Endothelial cell (in vitro differentiated cells): ENCODE results near the gene WASF2. TPM values are rescaled to one million over a fixed set of nuclear protein-coding genes. Genes with fewer than 3 reads are reported as not detected.
A peak's percentile ranks its signal among the peaks of the same experiment; 100 is the strongest.

Experiments
- DNase-seq: peaks from one replicate; pipeline ENCODE4 v3.0.0; 2021; ENCODE audit warnings: low spot score
- H3K27ac Mint-ChIP-seq: one replicate; pipeline ENCODE4 v1.8.0; 2021; ENCODE audit warnings: mixed read lengths, inconsistent platforms; ENCODE audit not compliant: unreplicated experiment
- H3K27me3 Mint-ChIP-seq: one replicate; pipeline ENCODE4 v1.8.0; 2021; ENCODE audit warnings: mild to moderate bottlenecking, moderate library complexity, mixed read lengths, inconsistent platforms; ENCODE audit not compliant: unreplicated experiment
- H3K36me3 Mint-ChIP-seq: one replicate; pipeline ENCODE4 v1.8.0; 2021; ENCODE audit warnings: mild to moderate bottlenecking, low read depth, mixed read lengths, inconsistent platforms; ENCODE audit not compliant: unreplicated experiment
- H3K4me1 Mint-ChIP-seq: one replicate; pipeline ENCODE4 v1.8.0; 2021; ENCODE audit warnings: mild to moderate bottlenecking, mixed read lengths, inconsistent platforms; ENCODE audit not compliant: unreplicated experiment
- H3K4me3 Mint-ChIP-seq: one replicate; pipeline ENCODE4 v1.8.0; 2021; ENCODE audit warnings: mild to moderate bottlenecking, mixed read lengths, inconsistent platforms; ENCODE audit not compliant: unreplicated experiment
- H3K9me3 Mint-ChIP-seq: one replicate; pipeline ENCODE4 v1.8.0; 2021; ENCODE audit warnings: mixed read lengths, inconsistent platforms; ENCODE audit not compliant: unreplicated experiment
- total RNA-seq: library from RNA; stranded (reverse); fragmentation: NEBNext Ultra II Directional; extraction: Animal tissue kit (Norgen Biotek cat#: 25700); gene quantifications from one replicate; pipeline ENCODE4 v1.2.1, GENCODE V29; 2021; ENCODE audit not compliant: unreplicated experiment
- TF ChIP-seq, protein P1 (sequence below): fragments of 200-600 bp; sonication (generic); IDR thresholded peaks from one replicate; pipeline ENCODE4 v1.5.0; 2021; ENCODE audit warnings: antibody characterized with exemption; ENCODE audit not compliant: unreplicated experiment

Gene WASF2
- total RNA-seq, 1 donor from 2014 or later = 272 TPM

DNA sequence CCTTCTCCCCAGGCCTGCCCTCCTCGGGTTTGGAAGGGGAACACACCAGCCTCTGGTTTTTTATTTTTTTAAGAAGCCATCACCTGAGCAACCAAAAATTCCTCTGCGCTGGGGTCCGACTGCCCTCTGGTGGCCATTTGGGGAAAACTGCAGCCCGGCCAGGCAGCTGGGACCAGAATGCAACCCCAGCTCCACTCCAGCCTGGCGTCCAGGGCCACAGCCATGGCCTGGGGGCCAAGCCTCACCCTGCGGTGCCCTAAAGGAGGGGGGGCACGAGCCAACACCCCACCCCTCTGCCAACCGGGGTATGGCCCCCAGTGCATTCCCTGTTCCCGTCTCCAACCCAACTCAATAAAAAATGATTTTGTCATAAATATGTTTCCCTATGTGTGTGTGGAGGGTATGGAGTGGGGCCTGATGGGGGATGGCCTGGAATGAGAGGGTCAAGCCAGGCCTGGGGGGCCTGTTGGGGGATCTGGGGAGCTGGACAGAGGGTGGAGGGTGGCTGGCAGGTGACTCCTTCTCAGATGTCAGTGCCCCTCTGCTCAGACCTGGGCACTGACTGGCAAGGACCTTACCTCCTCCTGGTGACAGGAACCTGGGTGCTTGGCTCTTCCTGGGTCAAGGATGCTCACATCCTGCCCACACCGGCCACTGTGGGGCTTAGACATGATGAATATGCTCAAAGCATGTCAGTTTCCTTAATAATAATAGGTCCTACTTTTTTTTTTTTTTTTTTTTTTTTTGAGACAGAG lies 94.3 kb downstream of the WASF2 start:
- DNase-seq = peak; percentile 81
- Mint-ChIP-seq H3K27me3 (peaks cover 32% of the 10 kb centered on the region), H3K27ac (no peak overlapping the region), H3K9me3 (no peaks in the 10 kb centered on the region), H3K4me1 (peaks cover 30% of the 10 kb centered on the region), H3K4me3 (no peak overlapping the region), H3K36me3 (peaks cover 7% of the 10 kb centered on the region)
- TF ChIP-seq, protein P1, sequence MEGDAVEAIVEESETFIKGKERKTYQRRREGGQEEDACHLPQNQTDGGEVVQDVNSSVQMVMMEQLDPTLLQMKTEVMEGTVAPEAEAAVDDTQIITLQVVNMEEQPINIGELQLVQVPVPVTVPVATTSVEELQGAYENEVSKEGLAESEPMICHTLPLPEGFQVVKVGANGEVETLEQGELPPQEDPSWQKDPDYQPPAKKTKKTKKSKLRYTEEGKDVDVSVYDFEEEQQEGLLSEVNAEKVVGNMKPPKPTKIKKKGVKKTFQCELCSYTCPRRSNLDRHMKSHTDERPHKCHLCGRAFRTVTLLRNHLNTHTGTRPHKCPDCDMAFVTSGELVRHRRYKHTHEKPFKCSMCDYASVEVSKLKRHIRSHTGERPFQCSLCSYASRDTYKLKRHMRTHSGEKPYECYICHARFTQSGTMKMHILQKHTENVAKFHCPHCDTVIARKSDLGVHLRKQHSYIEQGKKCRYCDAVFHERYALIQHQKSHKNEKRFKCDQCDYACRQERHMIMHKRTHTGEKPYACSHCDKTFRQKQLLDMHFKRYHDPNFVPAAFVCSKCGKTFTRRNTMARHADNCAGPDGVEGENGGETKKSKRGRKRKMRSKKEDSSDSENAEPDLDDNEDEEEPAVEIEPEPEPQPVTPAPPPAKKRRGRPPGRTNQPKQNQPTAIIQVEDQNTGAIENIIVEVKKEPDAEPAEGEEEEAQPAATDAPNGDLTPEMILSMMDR = peak; percentile 94

DNA sequence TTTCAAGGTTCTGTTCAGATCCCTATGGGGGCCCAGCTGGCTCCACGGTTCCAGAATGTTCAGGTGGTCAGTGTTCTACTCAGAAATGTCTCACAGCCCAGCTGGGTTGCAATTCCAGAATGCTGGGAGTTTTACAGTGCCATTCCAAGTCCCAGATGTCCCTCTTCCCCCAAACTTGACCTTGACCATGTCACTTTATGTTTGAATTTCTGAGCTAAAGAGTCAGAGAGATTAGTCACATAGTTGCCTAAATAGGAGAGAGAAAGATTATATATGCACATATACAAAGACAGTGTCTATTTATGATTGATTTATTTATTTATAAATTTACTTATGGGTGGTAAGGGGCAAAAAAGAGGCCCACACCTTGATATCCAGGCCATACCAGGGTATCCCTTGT lies 95.0 kb downstream of the WASF2 start:
- H3K27me3 Mint-ChIP-seq = peaks cover 28% of the 10 kb centered on the region
- H3K36me3 Mint-ChIP-seq = peaks cover 7% of the 10 kb centered on the region
- H3K9me3 Mint-ChIP-seq = no peaks in the 10 kb centered on the region
- H3K27ac Mint-ChIP-seq = no peak overlapping the region
- H3K4me3 Mint-ChIP-seq = no peak overlapping the region
- DNase-seq = no peak
- TF ChIP-seq, protein P1 = no peak
- peaks cover 30% of the 10 kb centered on the region for H3K4me1 Mint-ChIP-seq

DNA sequence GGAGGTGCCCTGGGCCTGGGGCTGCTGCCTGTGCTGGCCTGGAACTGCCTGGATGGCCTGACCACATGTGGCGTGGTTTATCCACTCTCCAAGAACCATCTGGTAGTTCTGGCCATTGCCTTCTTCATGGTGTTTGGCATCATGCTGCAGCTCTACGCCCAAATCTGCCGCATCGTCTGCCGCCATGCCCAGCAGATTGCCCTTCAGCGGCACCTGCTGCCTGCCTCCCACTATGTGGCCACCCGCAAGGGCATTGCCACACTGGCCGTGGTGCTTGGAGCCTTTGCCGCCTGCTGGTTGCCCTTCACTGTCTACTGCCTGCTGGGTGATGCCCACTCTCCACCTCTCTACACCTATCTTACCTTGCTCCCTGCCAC lies 95.7 kb downstream of the WASF2 start:
- H3K36me3 Mint-ChIP-seq = peaks cover 7% of the 10 kb centered on the region
- no peaks in the 10 kb centered on the region for H3K9me3 Mint-ChIP-seq
- peak overlapping the region; percentile 48 for H3K27ac Mint-ChIP-seq
- peaks cover 34% of the 10 kb centered on the region for H3K4me1 Mint-ChIP-seq
- peak overlapping the region; percentile 42 for H3K4me3 Mint-ChIP-seq
- peaks cover 26% of the 10 kb centered on the region for H3K27me3 Mint-ChIP-seq
- TF ChIP-seq, protein P1 = no peak
- DNase-seq = no peak

GRCh38 chr1:27393641-27394281 lies 96.2 kb downstream of the WASF2 start:
- Mint-ChIP-seq H3K4me3 (no peak overlapping the region), H3K27me3 (peaks cover 23% of the 10 kb centered on the region), H3K36me3 (peaks cover 7% of the 10 kb centered on the region), H3K4me1 (peaks cover 31% of the 10 kb centered on the region), H3K27ac (no peak overlapping the region), H3K9me3 (no peaks in the 10 kb centered on the region)
- TF ChIP-seq, protein P1 = no peak
- DNase-seq = no peak
